NB4 (cell line): Measurements from ENCODE around the gene CALML3.

ENCODE experiments used
- DNase-seq: peaks from one replicate; pipeline ENCODE4 v3.0.0; 2010; ENCODE audit warnings: low read depth
- H3K4me3 ChIP-seq: one replicate; pipeline ENCODE4 v1.5.1; 2011; ENCODE audit warnings: mild to moderate bottlenecking, low read depth, low read length, moderate library complexity
- MYC ChIP-seq: IDR thresholded peaks from 2 replicates; pipeline ENCODE4 v1.6.1; 2011; ENCODE audit warnings: low read depth, low read length
- POLR2A ChIP-seq: IDR thresholded peaks from 2 replicates; pipeline ENCODE4 v1.6.1; 2011; ENCODE audit warnings: mild to moderate bottlenecking; ENCODE audit not compliant: insufficient read length; ENCODE audit errors: extremely low read depth
- TF ChIP-seq, protein P1 (sequence below): IDR thresholded peaks from one replicate; pipeline ENCODE4 v1.5.1; 2012; ENCODE audit warnings: low read depth, low read length
- TF ChIP-seq, protein P2 (sequence below): IDR thresholded peaks from 2 replicates; pipeline ENCODE4 v1.6.1; 2011; ENCODE audit warnings: low read depth, low read length

The CALML3 gene

DNA sequence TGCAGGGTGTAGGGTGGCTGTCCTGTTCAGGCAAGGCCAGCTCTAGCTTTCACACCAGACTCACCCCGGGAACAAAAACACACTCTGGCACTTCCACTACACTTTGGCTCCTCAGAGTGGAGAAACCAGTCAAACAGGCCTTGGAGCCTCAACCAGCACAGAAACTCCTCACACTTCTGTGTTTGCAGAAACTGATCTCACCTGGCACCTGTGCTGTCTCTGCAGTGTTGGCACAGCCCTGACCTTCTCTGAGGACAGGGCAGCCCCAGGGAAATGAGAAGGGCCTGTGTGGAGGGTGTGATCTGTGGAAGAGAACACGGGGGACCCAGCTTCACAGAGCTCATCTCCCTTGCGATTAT lies 21.3 kb upstream of the CALML3 start:
- H3K4me3 ChIP-seq, result no peak overlapping the region
- DNase-seq, result no peak
- TF ChIP-seq, protein P1, sequence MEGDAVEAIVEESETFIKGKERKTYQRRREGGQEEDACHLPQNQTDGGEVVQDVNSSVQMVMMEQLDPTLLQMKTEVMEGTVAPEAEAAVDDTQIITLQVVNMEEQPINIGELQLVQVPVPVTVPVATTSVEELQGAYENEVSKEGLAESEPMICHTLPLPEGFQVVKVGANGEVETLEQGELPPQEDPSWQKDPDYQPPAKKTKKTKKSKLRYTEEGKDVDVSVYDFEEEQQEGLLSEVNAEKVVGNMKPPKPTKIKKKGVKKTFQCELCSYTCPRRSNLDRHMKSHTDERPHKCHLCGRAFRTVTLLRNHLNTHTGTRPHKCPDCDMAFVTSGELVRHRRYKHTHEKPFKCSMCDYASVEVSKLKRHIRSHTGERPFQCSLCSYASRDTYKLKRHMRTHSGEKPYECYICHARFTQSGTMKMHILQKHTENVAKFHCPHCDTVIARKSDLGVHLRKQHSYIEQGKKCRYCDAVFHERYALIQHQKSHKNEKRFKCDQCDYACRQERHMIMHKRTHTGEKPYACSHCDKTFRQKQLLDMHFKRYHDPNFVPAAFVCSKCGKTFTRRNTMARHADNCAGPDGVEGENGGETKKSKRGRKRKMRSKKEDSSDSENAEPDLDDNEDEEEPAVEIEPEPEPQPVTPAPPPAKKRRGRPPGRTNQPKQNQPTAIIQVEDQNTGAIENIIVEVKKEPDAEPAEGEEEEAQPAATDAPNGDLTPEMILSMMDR, result no peak
- TF ChIP-seq MYC (no peak), POLR2A (no peak)
- TF ChIP-seq, protein P2, sequence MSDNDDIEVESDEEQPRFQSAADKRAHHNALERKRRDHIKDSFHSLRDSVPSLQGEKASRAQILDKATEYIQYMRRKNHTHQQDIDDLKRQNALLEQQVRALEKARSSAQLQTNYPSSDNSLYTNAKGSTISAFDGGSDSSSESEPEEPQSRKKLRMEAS, result no peak

DNA sequence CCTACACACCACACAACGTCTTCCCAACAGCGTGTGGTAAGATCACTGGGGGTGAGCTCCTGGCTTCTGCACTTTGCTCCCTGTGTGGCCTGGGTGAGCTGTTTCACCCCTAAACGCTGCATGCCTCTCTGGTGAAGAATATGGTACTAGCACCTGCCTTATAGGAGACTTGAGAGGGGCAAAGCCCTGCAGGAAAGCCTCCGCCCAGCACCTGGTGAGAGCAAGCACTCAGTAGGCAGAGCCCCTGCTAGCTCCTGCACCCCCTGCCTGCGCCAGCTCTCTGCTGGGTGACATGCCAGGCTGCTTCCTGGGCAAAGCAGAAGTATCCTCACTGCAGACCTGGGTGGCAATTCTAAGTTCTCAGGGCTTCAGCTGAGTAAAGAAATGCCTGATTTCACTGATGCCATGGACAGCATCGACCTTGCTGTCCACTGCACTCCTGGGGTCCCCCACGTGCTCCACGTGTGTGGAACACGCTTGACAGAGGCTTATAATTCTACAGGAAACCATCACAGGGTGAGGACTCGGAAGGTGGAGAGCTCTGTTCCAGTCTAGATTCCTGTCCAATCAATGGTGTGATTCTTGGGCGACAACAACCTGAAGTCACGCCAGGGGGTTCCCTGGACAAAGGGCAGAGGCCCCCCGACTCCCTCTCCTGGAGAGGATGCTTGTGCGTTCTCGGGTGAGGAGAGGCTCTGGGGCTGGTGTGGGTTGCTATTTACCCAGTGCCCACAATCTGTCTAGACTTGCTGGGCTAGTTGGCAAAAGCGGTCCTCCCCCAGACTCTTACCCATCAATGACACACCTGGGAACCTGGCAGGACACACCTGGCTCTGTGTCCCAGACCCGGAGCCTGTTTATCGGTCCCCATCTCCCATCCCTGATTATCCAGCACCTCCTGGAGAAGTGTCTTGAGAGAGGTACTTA lies 20.4 kb upstream of the CALML3 start:
- DNase-seq, result no peak
- no peak overlapping the region for H3K4me3 ChIP-seq
- no peak for TF ChIP-seq POLR2A
- TF ChIP-seq MYC, result no peak
- TF ChIP-seq, protein P2, result no peak
- TF ChIP-seq, protein P1, result no peak

DNA sequence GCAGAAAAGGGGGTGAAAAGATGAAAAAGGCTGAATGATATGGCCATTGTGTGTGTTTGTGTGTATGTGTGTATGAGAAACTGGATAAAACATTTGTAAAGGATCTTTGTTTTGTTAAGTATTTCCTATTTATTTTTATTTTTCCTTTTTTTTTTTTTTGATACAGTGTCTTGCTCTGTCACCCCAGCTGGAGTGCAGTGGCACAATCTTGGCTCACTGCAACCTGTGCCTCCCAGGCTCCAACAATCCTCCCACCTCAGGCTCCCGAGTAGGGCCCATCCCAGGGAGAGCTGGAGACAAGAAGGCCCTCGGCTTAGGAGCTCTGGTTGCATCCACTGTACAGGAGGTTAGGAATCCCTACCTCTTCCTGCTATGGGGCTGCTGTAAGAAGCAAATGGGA lies 18.5 kb upstream of the CALML3 start:
- H3K4me3 ChIP-seq, result no peak overlapping the region
- DNase-seq, result no peak
- TF ChIP-seq, protein P1, result no peak
- TF ChIP-seq, protein P2, result no peak
- TF ChIP-seq POLR2A (no peak), MYC (no peak)

DNA sequence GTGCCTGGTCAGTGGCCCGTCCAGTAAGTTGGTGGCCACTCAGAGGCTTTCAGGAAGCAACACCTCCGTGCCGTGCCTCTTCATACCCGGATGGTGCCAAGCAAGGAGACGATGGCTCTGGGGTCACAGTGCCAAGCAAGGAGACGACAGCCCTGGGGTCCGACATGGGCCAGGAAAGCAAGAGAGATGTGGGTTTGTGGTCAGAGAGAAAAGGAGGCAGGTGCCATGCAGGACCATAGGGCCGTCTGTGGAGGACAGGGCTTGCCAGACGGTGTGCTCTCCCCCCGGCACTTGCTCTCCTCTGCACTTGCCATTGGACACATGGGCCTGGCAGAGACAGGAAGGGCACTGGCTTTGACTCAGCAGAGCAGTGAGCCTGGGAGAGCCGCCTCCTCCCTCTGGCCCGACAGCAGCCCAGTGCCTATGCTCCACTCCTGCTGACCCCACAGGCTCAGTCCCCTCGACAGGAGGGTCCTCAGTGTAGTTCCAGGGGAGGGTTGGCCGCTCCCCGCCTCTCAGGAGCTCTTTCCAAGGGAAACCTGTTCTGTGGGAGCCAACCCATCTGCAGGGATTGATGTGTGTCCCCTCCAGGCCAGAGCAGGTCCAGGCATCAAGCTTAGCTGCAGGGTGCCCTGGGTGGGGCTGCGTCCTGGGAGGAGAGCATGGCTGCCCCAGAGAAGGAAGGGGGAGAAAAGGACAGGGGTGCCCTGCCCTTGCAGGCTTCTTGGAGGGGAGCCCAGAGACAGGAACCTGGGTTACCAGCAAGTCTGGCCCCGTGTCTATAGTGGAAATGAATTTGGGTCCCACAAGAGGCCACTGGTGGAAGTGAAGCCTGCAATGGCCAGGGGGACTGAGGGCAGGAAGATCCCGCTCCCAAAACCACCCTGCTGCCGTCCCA lies 17.8 kb upstream of the CALML3 start:
- DNase-seq, result no peak
- H3K4me3 ChIP-seq, result no peak overlapping the region
- TF ChIP-seq, protein P2, result no peak
- TF ChIP-seq, protein P1, result no peak
- TF ChIP-seq POLR2A, result no peak
- TF ChIP-seq MYC, result no peak

DNA sequence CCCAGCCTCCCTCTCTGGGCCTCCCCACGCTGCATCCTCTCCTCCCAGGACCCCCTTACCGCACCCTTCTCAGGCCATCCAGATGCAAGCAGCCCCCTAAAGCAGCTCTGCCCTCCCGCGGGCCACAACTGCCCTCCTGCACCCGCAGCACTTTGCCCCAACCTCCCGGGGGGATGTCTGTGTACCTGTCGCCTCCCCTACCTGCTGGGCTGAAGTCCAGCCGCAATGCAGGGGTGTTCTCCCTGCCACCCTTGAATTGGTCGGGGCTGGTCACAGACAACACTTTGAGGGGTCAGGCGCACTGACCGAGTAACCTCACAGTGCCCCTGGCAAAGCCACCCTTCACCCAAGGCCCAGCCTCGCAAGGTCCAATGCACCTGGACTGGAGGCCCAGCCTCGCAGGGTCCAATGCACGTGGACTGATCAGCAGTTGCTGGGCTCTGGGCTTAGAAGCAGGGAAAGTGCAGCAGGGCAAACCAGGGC lies 17.1 kb upstream of the CALML3 start:
- TF ChIP-seq, protein P1, result no peak
- no peak for TF ChIP-seq POLR2A
- TF ChIP-seq, protein P2, result no peak
- TF ChIP-seq MYC, result no peak
- H3K4me3 ChIP-seq, result no peak overlapping the region
- no peak for DNase-seq
